ENCODE measurements around the gene CLIC3. TPM values are rescaled to one million over a fixed set of nuclear protein-coding genes. Genes with fewer than 3 reads are reported as not detected.

Gene CLIC3
- total RNA-seq, 4 donors from 2014 or later: 94.8 to 442 (median 200) TPM

- WGBS, 2 donors: 91 to 98% methylated on average over 13 to 21 of the region's 28 CpGs
- DNase-seq: no peak
- no peaks in the 10 kb centered on the region for H3K9me3 ChIP-seq
- TF ChIP-seq POLR2A (IDR thresholded peaks at IDR 0.05): no peak
- no peak for TF ChIP-seq CTCF (IDR thresholded peaks at IDR 0.05)
- no peaks in the 10 kb centered on the region for H3K27me3 ChIP-seq
- no peaks in the 10 kb centered on the region for H3K4me1 ChIP-seq
- peaks cover 0 to 72% (median 0%) of the 10 kb centered on the region in 3 donors for H3K36me3 ChIP-seq
- intact Hi-C loops (cut with DNase I): no loop called here
- H3K27ac ChIP-seq: no peak overlapping the region
- H3K4me3 ChIP-seq: no peak overlapping the region
These were observed 20.7 kb upstream of the CLIC3 start for GRCh38 chr9:137017071-137017470.

- intact Hi-C loops (cut with DNase I): no loop called here
- Histone ChIP-seq H3K4me1 (no peaks in the 10 kb centered on the region), H3K9me3 (no peaks in the 10 kb centered on the region), H3K4me3 (no peak overlapping the region), H3K27me3 (no peaks in the 10 kb centered on the region), H3K36me3 (peaks cover 0 to 78% (median 0%) of the 10 kb centered on the region in 3 donors), H3K27ac (no peak overlapping the region)
- no peak for TF ChIP-seq POLR2A (IDR thresholded peaks at IDR 0.05)
- TF ChIP-seq CTCF (IDR thresholded peaks at IDR 0.05): no peak
- DNase-seq: no peak
- no CpG with 5 or more reads among the region's 16 CpGs for WGBS, 2 donors
These were observed 20.1 kb upstream of the CLIC3 start for GRCh38 chr9:137016436-137016835.

- no peak for TF ChIP-seq CTCF (IDR thresholded peaks at IDR 0.05)
- no peak for TF ChIP-seq POLR2A (IDR thresholded peaks at IDR 0.05)
- 70 to 86% methylated on average over 2 to 4 of the region's 21 CpGs for WGBS, 2 donors
- no peaks in the 10 kb centered on the region for H3K9me3 ChIP-seq
- H3K36me3 ChIP-seq: peaks cover 0 to 83% (median 0%) of the 10 kb centered on the region in 3 donors
- no peak for DNase-seq
- no peaks in the 10 kb centered on the region for H3K27me3 ChIP-seq
- no peak overlapping the region for H3K4me3 ChIP-seq
- H3K4me1 ChIP-seq: no peaks in the 10 kb centered on the region
- intact Hi-C loops (cut with DNase I): no loop called here
- no peak overlapping the region for H3K27ac ChIP-seq
These were observed 19.6 kb upstream of the CLIC3 start for GRCh38 chr9:137015976-137016375.

GRCh38 chr9:137015540-137015930, 19.2 kb upstream of the CLIC3 start:
- intact Hi-C loops (cut with DNase I): no loop called here
- no peak overlapping the region for H3K27ac ChIP-seq
- WGBS, 2 donors: 97 to 98% methylated on average over 8 to 12 of the region's 25 CpGs
- H3K4me3 ChIP-seq: no peak overlapping the region
- TF ChIP-seq POLR2A (IDR thresholded peaks at IDR 0.05): no peak
- TF ChIP-seq CTCF (IDR thresholded peaks at IDR 0.05): no peak
- no peak for DNase-seq
- peaks cover 0 to 82% (median 0%) of the 10 kb centered on the region in 3 donors for H3K36me3 ChIP-seq
- H3K27me3 ChIP-seq: no peaks in the 10 kb centered on the region
- H3K4me1 ChIP-seq: no peaks in the 10 kb centered on the region
- no peaks in the 10 kb centered on the region for H3K9me3 ChIP-seq

GRCh38 chr9:137014776-137015539, 18.6 kb upstream of the CLIC3 start:
- Histone ChIP-seq H3K4me3 (no peak overlapping the region), H3K4me1 (no peaks in the 10 kb centered on the region), H3K36me3 (peaks cover 0 to 82% (median 0%) of the 10 kb centered on the region in 3 donors), H3K27ac (no peak overlapping the region), H3K27me3 (no peaks in the 10 kb centered on the region), H3K9me3 (no peaks in the 10 kb centered on the region)
- no peak for DNase-seq
- intact Hi-C loops (cut with DNase I): no loop called here
- 70 to 94% methylated on average over 4 to 11 of the region's 36 CpGs for WGBS, 2 donors
- TF ChIP-seq POLR2A (IDR thresholded peaks at IDR 0.05) (no peak), CTCF (IDR thresholded peaks at IDR 0.05) (no peak)

Data from esophagus squamous epithelium (tissue), 5 donors.